Measurements from ENCODE around the gene GPR153.

GRCh38 chr1:6274622-6275139, 13.8 kb upstream of the GPR153 start:
- TF ChIP-seq CTCF (IDR thresholded peaks at IDR 0.05) (no peak), ZFX (IDR thresholded peaks at IDR 0.05; ENCODE audit: borderline replicate concordance) (no peak)

Measured in 22Rv1 (cell line).